Body of pancreas (tissue), 4 donors: Measurements from ENCODE around the gene MOK.

ENCODE experiments used
- POLR2A ChIP-seq, 3 donors: fragments of 450-650 bp; IDR thresholded peaks; one replicate each; pipeline ENCODE4 v1.6.1; 2016; ENCODE audit warnings: antibody characterized with exemption in 3 of 3, mild to moderate bottlenecking in 2 of 3
- TF ChIP-seq, protein P1 (sequence below), 7 experiments: fragments of 450-650 bp in 4 of 7; fragments of 200-600 bp in 3 of 7; sonication (generic) in 3 of 7; IDR thresholded peaks; one replicate each; pipeline ENCODE4 v1.5.1; 2016 to 2019; ENCODE audit warnings: antibody characterized with exemption in 7 of 7

DNA sequence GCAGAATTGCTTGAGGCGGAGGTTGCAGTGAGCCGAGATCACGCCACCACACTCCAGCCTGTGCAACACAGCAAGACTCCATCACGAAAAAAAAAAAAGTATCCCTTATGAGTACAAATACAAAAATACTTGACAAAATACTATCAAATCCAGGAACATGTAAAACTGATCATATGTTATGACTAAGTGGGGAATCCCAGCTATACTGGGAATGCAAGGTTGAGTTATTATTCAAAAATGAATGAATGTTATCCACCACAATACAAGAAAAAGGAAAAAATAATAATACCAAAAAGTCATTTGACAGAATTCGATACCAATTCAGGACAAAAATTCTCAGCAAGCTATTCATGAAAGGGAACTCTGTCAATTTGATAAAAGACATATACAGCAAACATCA, 32.6 kb downstream of the MOK start:
- TF ChIP-seq, protein P1, sequence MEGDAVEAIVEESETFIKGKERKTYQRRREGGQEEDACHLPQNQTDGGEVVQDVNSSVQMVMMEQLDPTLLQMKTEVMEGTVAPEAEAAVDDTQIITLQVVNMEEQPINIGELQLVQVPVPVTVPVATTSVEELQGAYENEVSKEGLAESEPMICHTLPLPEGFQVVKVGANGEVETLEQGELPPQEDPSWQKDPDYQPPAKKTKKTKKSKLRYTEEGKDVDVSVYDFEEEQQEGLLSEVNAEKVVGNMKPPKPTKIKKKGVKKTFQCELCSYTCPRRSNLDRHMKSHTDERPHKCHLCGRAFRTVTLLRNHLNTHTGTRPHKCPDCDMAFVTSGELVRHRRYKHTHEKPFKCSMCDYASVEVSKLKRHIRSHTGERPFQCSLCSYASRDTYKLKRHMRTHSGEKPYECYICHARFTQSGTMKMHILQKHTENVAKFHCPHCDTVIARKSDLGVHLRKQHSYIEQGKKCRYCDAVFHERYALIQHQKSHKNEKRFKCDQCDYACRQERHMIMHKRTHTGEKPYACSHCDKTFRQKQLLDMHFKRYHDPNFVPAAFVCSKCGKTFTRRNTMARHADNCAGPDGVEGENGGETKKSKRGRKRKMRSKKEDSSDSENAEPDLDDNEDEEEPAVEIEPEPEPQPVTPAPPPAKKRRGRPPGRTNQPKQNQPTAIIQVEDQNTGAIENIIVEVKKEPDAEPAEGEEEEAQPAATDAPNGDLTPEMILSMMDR (IDR thresholded peaks at IDR 0.05): no peak
- no peak for TF ChIP-seq POLR2A (IDR thresholded peaks at IDR 0.05)
